C4-2B (cell line): ENCODE results near the gene ENG.

Experiments used
- ZFX ChIP-seq: fragments of 450-650 bp; IDR thresholded peaks from 2 replicates; pipeline ENCODE4 v1.6.1; 2017
- TF ChIP-seq, protein P1 (sequence below): fragments of 450-650 bp; conservative IDR thresholded peaks from 2 replicates; pipeline ENCODE4 v1.5.1; 2017; ENCODE audit warnings: mild to moderate bottlenecking

DNA sequence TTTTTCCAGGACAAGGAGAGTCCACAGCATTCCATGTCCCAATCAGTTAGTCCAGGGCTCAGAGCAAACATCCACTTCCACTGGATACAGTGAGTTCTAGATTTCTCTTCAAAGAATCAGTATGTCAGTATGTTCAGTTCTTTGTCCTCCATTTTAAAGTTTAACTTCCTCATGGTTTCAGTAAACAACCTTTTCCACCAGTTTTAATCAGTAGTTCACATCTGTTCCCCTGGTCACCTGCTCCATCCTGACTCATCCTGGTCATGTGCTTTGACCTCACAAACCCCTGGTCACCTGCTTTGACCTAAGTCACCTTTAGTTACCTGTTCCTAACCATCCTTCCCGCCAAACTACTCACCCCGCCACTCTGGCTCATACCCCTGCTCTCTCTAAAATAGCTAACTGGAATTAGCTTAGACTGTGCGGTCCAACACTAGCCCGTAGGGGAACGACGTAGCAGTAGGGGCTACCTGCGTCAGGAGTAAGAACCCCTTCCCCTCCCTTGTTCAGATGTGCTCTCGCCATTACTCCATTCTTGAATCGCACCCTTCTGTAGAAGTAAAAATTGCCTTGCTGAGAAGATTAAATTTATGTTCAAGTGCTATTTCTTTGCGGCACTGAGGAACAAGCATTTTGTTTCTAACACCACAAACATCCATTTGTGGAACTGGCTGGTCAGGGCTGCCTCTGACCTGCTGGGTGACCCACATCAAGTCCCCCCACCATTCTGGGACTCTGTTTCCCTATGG is 5.5 kb downstream of the ENG start:
- TF ChIP-seq, protein P1, sequence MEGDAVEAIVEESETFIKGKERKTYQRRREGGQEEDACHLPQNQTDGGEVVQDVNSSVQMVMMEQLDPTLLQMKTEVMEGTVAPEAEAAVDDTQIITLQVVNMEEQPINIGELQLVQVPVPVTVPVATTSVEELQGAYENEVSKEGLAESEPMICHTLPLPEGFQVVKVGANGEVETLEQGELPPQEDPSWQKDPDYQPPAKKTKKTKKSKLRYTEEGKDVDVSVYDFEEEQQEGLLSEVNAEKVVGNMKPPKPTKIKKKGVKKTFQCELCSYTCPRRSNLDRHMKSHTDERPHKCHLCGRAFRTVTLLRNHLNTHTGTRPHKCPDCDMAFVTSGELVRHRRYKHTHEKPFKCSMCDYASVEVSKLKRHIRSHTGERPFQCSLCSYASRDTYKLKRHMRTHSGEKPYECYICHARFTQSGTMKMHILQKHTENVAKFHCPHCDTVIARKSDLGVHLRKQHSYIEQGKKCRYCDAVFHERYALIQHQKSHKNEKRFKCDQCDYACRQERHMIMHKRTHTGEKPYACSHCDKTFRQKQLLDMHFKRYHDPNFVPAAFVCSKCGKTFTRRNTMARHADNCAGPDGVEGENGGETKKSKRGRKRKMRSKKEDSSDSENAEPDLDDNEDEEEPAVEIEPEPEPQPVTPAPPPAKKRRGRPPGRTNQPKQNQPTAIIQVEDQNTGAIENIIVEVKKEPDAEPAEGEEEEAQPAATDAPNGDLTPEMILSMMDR = no peak
- no peak for TF ChIP-seq ZFX
